HG02870 (cell line): ENCODE results near the gene KIF13A.
"Not testable (repeated sequence)": the region's sequence is repeated elsewhere in the genome, so short reads cannot be mapped to it uniquely, and the experiment has no call there.

Source experiments
- ATAC-seq: cut with Tn5 transposase; IDR thresholded peaks from one replicate; pipeline ENCODE4 v1.9.1; 2021; ENCODE audit warnings: mild to moderate bottlenecking, moderate library complexity; ENCODE audit not compliant: unreplicated experiment

KIF13A gene

GRCh38 chr6:17856306-17856705, 131.1 kb downstream of the KIF13A start:
- ATAC-seq, result no peak

- ATAC-seq, result no peak
Measured at GRCh38 chr6:17855381-17855780, 132.1 kb downstream of the KIF13A start.

- ATAC-seq, result no peak
Measured at GRCh38 chr6:17853533-17853932, 133.9 kb downstream of the KIF13A start.

GRCh38 chr6:17851720-17852161, 135.7 kb downstream of the KIF13A start:
- ATAC-seq, result no peak

- ATAC-seq, result no peak
Measured at GRCh38 chr6:17851001-17851719, 136.3 kb downstream of the KIF13A start.

- ATAC-seq, result no peak
Measured at GRCh38 chr6:17850281-17850680, 137.2 kb downstream of the KIF13A start.

- ATAC-seq, result no peak
Measured at GRCh38 chr6:17847203-17847760, 140.2 kb downstream of the KIF13A start.

- no peak for ATAC-seq
Measured at GRCh38 chr6:17846762-17847161, 140.7 kb downstream of the KIF13A start.

GRCh38 chr6:17845598-17845997, 141.8 kb downstream of the KIF13A start:
- no peak for ATAC-seq

GRCh38 chr6:17844967-17845366, 142.5 kb downstream of the KIF13A start:
- ATAC-seq, result not testable (repeated sequence)

GRCh38 chr6:17842934-17843821, 144.3 kb downstream of the KIF13A start:
- ATAC-seq, result no peak

- ATAC-seq, result no peak
Measured at GRCh38 chr6:17842014-17842776, 145.2 kb downstream of the KIF13A start.

- no peak for ATAC-seq
Measured at GRCh38 chr6:17839513-17840223, 147.8 kb downstream of the KIF13A start.

GRCh38 chr6:17836293-17836692, 151.1 kb downstream of the KIF13A start:
- ATAC-seq, result no peak

- ATAC-seq, result no peak
Measured at GRCh38 chr6:17835784-17836183, 151.7 kb downstream of the KIF13A start.

GRCh38 chr6:17831135-17831534, 156.3 kb downstream of the KIF13A start:
- no peak for ATAC-seq

GRCh38 chr6:17829905-17830304, 157.5 kb downstream of the KIF13A start:
- ATAC-seq, result no peak

- no peak for ATAC-seq
Measured at GRCh38 chr6:17828149-17828548, 159.3 kb downstream of the KIF13A start.

GRCh38 chr6:17826301-17826700, 161.1 kb downstream of the KIF13A start:
- no peak for ATAC-seq

- ATAC-seq, result no peak
Measured at GRCh38 chr6:17820055-17820454, 167.4 kb downstream of the KIF13A start.
